Astrocyte of the spinal cord (primary cell): ENCODE results near the gene PLD4.
"Not testable (repeated sequence)": the region's sequence is repeated elsewhere in the genome, so short reads cannot be mapped to it uniquely, and the experiment has no call there.

ENCODE experiments used
- DNase-seq: peaks from one replicate; pipeline ENCODE4 v3.0.0; 2011; ENCODE audit warnings: low read depth, low spot score
- H3K4me3 ChIP-seq: 2 replicates; pipeline ENCODE4 v1.5.1; 2011; ENCODE audit warnings: low read depth, mild to moderate bottlenecking, low read length, moderate library complexity
- in situ Hi-C: cut with HindIII; loops from 2 replicates; pipeline ENCODE4 v1.10.0; 2017; ENCODE audit warnings: low sequenced_read_pairs
- TF ChIP-seq, protein P1 (sequence below): IDR thresholded peaks from 2 replicates; pipeline ENCODE4 v1.5.1; 2012; ENCODE audit warnings: low read depth, mild to moderate bottlenecking, low read length, inconsistent platforms

Gene PLD4

DNA sequence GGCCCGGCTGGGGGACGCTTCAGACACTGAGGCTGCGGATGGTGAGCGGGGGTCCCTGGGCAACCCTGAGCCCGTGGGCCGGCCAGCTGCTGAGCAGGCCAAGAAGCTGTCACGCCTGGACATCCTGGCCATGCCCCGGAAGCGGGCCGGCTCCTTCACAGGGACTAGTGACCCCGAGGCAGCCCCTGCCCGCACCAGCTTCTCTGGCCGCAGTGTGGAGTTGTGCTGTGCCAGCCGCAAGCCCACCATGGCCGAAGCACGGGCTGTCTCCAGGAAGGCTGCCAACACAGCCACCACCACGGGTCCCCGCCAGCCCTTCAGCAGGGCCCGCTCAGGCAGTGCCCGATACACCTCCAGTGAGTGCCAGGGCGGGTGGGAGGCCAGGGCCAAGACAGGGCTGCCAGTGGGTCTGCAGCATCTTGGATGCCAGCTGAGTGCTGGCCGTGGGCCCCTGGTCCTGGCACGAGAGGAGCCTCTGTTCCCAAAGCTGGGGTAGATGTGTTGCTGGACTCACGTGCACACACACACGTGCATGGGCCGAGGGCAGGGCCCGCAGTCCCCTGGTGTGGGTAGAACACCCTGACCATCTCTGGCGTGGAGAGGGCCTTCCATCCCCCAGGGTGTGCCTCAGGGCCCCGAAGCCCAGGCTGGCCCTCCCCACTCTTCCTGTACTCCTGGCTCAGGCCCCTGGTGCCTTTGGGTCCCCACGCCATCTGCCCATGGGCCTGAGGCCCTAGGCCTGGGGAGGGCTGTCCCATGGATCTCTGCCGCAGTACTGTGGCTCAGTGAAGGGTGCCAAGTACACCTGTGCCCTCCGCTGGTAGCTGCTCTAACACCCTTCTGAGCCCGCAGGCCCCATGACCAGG lies 36.8 kb upstream of the PLD4 start:
- in situ Hi-C loops: no loop called here
- no peak overlapping the region for H3K4me3 ChIP-seq
- no peak for DNase-seq
- TF ChIP-seq, protein P1, sequence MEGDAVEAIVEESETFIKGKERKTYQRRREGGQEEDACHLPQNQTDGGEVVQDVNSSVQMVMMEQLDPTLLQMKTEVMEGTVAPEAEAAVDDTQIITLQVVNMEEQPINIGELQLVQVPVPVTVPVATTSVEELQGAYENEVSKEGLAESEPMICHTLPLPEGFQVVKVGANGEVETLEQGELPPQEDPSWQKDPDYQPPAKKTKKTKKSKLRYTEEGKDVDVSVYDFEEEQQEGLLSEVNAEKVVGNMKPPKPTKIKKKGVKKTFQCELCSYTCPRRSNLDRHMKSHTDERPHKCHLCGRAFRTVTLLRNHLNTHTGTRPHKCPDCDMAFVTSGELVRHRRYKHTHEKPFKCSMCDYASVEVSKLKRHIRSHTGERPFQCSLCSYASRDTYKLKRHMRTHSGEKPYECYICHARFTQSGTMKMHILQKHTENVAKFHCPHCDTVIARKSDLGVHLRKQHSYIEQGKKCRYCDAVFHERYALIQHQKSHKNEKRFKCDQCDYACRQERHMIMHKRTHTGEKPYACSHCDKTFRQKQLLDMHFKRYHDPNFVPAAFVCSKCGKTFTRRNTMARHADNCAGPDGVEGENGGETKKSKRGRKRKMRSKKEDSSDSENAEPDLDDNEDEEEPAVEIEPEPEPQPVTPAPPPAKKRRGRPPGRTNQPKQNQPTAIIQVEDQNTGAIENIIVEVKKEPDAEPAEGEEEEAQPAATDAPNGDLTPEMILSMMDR: no peak

GRCh38 chr14:104888489-104889374 lies 35.9 kb upstream of the PLD4 start:
- DNase-seq: no peak
- TF ChIP-seq, protein P1: no peak

GRCh38 chr14:104889375-104889757 lies 35.3 kb upstream of the PLD4 start:
- TF ChIP-seq, protein P1: no peak
- no peak overlapping the region for H3K4me3 ChIP-seq
- in situ Hi-C loops: no loop called here
- no peak for DNase-seq

More at GRCh38 chr14:104888489-104889374, 35.9 kb upstream of the PLD4 start:
- H3K4me3 ChIP-seq: no peak overlapping the region
- in situ Hi-C loops: no loop called here

DNA sequence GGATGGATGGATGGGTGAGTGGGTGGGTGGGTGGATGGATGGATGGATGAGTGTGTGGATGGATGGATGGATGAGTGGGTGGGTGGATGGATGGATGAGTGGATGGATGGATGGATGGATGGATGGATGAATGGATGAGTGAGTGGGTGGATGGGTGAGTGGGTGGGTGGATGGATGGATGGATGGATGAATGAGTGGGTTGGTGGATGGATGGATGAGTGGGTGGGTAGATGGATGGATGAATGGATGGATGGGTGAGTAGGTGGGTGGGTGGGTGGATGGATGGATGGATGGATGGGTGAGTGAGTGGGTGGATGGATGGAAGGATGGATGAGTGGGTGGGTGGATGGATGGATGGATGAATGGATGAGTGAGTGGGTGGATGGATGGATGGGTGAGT lies 34.4 kb upstream of the PLD4 start:
- in situ Hi-C loops, H3K4me3 ChIP-seq, DNase-seq: not testable (repeated sequence)

GRCh38 chr14:104891121-104891551 lies 33.5 kb upstream of the PLD4 start:
- in situ Hi-C loops: no loop called here
- TF ChIP-seq, protein P1: no peak
- H3K4me3 ChIP-seq: no peak overlapping the region
- DNase-seq: no peak

DNA sequence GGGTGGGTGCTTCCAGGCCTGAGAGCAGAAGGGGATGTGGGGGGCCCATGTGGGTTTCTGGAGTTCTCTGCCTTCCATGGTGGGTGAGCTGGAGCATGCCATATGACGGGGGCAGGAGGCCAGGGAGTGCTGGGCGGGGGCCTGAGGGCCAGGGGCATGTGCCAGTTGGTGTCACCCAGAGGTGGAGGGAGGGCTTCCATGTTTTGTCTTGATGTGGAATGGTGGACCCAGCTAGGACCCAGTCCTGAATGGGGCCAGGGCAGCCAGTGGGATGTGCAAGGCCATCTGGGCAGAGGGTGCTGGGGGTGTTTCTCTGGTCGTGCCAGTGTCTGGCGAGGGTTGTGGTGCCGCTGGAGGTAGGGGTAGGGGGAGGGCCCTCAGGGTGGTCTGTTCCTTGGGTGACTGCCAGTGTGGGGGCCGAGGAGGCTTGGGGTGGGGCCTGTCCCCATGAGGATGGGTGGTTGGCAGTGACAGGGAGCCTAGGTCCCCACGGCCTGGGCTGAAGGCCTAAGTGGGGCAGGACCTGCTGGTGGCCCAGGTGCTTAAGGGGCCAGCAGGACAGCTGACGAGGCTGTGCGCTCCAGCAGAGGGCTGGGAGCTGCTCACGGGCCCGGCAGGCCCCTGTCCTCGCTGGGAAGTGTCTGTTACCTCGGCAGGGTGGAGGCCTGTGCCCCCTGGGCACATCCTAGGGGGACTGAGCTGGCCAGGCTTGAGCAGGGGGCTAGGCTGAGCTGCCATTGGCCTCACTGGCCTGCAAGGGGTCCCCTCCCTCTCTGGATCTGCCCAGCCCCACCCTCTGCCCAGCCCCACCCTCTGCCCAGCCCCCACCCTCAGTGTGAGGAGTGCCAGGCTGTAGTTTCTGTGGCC lies 32.8 kb upstream of the PLD4 start:
- H3K4me3 ChIP-seq: no peak overlapping the region
- TF ChIP-seq, protein P1: no peak
- DNase-seq: no peak
- in situ Hi-C loops: no loop called here
